ENCODE results near the gene MYO18A.

DNA sequence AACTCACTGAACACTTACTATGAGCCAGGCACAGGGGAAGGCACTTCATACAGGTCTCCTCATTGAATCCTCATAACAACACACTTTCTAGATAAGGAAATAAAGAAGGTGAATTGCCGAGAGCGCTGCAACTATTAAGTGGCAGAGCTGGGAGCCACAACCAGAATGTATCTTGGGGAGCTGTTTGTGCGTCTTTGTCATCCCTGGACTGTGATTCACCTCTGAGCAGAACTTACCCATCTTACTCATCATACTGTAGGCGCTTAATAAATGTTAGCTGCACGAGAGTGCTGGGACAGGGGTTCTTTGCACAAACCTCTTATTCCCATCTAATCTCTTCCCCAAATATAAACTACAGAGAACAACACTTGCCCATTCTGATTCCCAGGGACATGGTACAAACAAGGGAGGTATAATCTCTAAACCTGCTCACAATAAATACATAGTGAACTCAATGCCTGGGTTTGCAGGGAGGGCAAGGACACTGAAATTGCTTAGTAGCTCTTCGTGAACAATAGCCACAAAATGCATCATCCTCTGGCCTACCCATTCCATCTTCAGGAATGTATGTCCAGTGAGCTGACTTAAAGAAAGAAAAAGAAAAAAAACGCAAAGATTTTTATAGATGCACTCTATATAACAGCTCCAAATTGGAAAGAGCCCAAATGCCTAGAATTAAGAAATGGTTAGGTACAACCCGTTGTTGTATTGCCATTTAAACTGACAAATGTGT is 43.0 kb downstream of the MYO18A start:
- TF ChIP-seq, protein P1, sequence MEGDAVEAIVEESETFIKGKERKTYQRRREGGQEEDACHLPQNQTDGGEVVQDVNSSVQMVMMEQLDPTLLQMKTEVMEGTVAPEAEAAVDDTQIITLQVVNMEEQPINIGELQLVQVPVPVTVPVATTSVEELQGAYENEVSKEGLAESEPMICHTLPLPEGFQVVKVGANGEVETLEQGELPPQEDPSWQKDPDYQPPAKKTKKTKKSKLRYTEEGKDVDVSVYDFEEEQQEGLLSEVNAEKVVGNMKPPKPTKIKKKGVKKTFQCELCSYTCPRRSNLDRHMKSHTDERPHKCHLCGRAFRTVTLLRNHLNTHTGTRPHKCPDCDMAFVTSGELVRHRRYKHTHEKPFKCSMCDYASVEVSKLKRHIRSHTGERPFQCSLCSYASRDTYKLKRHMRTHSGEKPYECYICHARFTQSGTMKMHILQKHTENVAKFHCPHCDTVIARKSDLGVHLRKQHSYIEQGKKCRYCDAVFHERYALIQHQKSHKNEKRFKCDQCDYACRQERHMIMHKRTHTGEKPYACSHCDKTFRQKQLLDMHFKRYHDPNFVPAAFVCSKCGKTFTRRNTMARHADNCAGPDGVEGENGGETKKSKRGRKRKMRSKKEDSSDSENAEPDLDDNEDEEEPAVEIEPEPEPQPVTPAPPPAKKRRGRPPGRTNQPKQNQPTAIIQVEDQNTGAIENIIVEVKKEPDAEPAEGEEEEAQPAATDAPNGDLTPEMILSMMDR (IDR thresholded peaks at IDR 0.05), result no peak
- TF ChIP-seq POLR2AphosphoS5 (IDR thresholded peaks at IDR 0.05), result no peak
- no peak for TF ChIP-seq POLR2A (IDR thresholded peaks at IDR 0.05; ENCODE audit: low read depth)
- TF ChIP-seq EP300 (IDR thresholded peaks at IDR 0.05), result no peak

All from esophagus muscularis mucosa (tissue), 4 donors.